Type B pancreatic cell (in vitro differentiated cells): Measurements from ENCODE around the gene RAB37. TPM values are rescaled to one million over a fixed set of nuclear protein-coding genes. Genes with fewer than 3 reads are reported as not detected.

Source experiments
- DNase-seq: peaks from one replicate; pipeline ENCODE4 v3.0.0; 2021; ENCODE audit warnings: mixed read lengths; ENCODE audit not compliant: unreplicated experiment; ENCODE audit errors: extremely low spot score
- H3K27ac Mint-ChIP-seq: 2 replicates; pipeline ENCODE4 v1.8.0; 2021; ENCODE audit warnings: mild to moderate bottlenecking, mixed read lengths
- H3K27me3 Mint-ChIP-seq: 2 replicates; pipeline ENCODE4 v1.8.0; 2021; ENCODE audit warnings: mixed read lengths
- H3K36me3 Mint-ChIP-seq: 2 replicates; pipeline ENCODE4 v1.8.0; 2021; ENCODE audit warnings: mixed read lengths
- H3K4me1 Mint-ChIP-seq: one replicate; pipeline ENCODE4 v1.8.0; 2021; ENCODE audit warnings: mixed read lengths; ENCODE audit not compliant: unreplicated experiment
- H3K4me3 Mint-ChIP-seq: 2 replicates; pipeline ENCODE4 v1.8.0; 2021; ENCODE audit warnings: mild to moderate bottlenecking, mixed read lengths
- H3K9me3 Mint-ChIP-seq: 2 replicates; pipeline ENCODE4 v1.8.0; 2021; ENCODE audit warnings: mixed read lengths
- total RNA-seq: library from RNA; stranded (reverse); gene quantifications from 2 replicates; pipeline ENCODE4 v1.2.1, GENCODE V29; 2021; ENCODE audit warnings: low replicate concordance
- TF ChIP-seq, protein P1 (sequence below): fragments of 200-600 bp; sonication (generic); conservative IDR thresholded peaks from 2 replicates; pipeline ENCODE4 v1.5.0; 2021; ENCODE audit warnings: antibody characterized with exemption, mild to moderate bottlenecking

The RAB37 gene
- total RNA-seq, 1 donor from 2014 or later, result 3.4 TPM

DNA sequence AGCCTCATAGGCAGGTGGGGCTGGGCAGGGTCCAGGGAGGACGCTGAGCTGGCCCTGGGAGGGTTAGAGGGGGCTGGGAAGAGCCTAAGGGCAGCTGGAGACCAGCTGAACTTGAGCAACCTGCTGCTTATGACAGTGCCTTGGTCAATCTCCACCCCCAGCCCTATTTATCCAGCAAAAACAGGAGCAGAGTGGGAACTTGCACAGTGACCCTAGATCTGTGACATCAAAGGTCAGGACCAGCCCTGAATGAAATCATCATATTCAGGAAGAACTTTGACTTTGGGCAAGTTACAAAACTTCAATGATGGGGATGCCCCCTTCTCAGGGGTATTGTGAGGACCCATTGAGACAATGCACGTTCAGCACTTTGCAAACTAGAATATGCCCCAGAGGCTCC is 33.7 kb upstream of the RAB37 start:
- Mint-ChIP-seq H3K27ac (no peak overlapping the region), H3K27me3 (peaks cover 35% of the 10 kb centered on the region), H3K4me1 (no peaks in the 10 kb centered on the region), H3K9me3 (no peaks in the 10 kb centered on the region), H3K4me3 (no peak overlapping the region), H3K36me3 (no peaks in the 10 kb centered on the region)
- TF ChIP-seq, protein P1, sequence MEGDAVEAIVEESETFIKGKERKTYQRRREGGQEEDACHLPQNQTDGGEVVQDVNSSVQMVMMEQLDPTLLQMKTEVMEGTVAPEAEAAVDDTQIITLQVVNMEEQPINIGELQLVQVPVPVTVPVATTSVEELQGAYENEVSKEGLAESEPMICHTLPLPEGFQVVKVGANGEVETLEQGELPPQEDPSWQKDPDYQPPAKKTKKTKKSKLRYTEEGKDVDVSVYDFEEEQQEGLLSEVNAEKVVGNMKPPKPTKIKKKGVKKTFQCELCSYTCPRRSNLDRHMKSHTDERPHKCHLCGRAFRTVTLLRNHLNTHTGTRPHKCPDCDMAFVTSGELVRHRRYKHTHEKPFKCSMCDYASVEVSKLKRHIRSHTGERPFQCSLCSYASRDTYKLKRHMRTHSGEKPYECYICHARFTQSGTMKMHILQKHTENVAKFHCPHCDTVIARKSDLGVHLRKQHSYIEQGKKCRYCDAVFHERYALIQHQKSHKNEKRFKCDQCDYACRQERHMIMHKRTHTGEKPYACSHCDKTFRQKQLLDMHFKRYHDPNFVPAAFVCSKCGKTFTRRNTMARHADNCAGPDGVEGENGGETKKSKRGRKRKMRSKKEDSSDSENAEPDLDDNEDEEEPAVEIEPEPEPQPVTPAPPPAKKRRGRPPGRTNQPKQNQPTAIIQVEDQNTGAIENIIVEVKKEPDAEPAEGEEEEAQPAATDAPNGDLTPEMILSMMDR, result no peak
- DNase-seq, result no peak

DNA sequence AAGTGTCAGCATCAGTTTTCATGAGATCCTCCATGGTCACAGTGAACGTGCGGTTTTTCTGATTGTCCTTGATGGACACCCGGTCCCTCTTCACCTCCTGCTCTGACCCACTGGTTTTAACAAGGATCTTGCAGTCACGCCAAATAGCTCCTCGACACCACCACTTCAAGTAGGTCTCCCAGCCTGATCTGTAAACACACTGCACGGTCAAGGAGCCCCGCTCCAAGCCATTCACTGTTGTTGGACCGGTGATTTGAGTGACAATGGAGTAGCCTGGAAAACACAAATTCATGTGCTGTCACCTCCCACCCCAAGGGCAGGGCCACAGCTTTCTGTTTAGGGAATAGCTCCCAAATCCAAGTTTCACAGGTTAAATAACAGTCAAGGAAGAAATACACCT is 32.5 kb upstream of the RAB37 start:
- Mint-ChIP-seq H3K36me3 (no peaks in the 10 kb centered on the region), H3K27ac (no peak overlapping the region), H3K27me3 (peaks cover 31% of the 10 kb centered on the region), H3K4me3 (no peak overlapping the region), H3K9me3 (no peaks in the 10 kb centered on the region), H3K4me1 (no peaks in the 10 kb centered on the region)
- no peak for DNase-seq
- TF ChIP-seq, protein P1, result no peak

DNA sequence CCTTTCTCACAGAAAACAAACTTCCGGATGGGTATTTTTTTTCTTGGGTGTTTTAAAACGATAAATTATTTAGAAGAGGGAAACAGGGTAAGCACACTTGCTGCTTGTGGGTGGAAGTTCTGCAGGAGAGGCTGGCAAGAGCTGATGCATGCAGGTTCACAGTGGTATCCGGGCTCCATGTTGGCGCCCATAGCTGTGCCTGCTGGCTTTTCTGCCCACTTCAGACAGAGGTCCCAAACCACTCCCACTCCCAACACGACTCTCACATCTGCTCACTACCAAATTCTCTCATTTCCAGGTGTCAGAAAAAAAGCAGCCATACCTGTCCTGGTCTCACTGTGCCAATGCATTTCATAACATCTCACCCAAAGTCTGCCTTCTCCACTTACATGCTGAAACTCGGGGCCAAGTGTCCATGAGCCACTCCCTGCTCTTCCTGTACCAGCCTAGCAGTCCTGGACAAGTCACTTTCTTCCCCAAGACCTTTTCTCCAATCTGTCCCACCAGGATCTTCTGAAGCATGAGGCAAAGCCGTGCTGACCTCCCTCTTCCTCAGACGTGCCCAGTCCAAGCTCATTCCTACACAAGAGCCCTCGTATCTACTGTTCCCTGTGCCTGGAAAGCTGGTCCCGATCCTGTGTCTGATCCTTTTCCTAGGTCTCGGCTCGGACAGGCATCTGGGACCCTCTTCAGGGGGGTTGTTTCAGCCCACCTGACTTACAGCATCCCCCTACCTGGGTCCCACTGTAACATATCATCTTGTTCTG is 25.8 kb upstream of the RAB37 start:
- Mint-ChIP-seq H3K27ac (no peak overlapping the region), H3K27me3 (peaks cover 25% of the 10 kb centered on the region), H3K4me3 (no peak overlapping the region), H3K4me1 (no peaks in the 10 kb centered on the region), H3K9me3 (peaks cover 4% of the 10 kb centered on the region), H3K36me3 (no peaks in the 10 kb centered on the region)
- TF ChIP-seq, protein P1, result no peak
- no peak for DNase-seq

DNA sequence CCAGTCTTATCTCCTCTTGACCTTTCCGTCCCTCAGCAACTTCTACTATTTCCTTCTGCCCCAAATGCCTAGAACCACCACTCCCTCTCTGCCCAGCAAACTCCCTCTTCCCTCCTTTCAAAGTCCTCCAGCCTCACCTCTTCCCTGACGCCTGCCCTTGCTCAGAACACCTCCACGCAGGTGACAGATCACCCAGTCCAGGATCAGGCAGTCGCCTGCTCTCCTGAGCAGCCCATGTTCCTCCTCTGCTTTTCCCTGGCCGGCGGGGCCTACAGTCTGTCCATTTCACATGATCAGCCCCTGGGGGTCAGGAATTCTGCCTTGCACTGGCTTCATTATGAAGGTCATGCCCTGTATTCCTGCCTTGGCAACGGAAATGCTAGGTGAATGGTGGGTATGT is 24.8 kb upstream of the RAB37 start:
- H3K27me3 Mint-ChIP-seq, result peaks cover 20% of the 10 kb centered on the region
- TF ChIP-seq, protein P1, result no peak

DNA sequence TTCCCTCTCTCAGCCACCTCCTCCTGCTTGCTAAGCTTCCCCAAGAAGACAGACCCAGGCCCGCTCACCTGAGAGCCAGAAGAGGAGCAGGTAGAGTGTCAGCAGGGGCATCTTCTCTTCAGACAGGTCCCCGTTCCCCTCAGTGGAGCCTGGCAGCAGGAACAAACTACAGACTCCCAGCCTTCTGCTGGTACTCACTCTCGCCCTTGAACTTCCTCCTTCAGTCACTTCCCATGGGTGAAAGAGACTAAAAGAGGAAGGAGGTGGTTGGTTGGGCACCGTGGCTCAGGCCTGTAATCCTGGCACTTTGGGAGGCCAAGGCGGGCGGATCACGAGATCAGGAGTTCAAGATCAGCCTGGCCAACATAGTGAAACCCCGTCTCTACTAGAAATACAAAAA is 24.3 kb upstream of the RAB37 start, which contains the start of gene CD300LF:
Gene CD300LF (minus strand): TSS at position 168 of the 400 bp plus-strand sequence. CDS start 57 bp downstream, at position 111.
- DNase-seq, result no peak
- H3K27me3 Mint-ChIP-seq, result peaks cover 22% of the 10 kb centered on the region
- no peak within 1 kb of the TSS for H3K27ac Mint-ChIP-seq
- H3K36me3 Mint-ChIP-seq, result no peaks in the 10 kb centered on the region
- H3K4me1 Mint-ChIP-seq, result no peaks in the 10 kb centered on the region
- no peak within 1 kb of the TSS for H3K4me3 Mint-ChIP-seq
- peaks cover 4% of the 10 kb centered on the region for H3K9me3 Mint-ChIP-seq
- TF ChIP-seq, protein P1, result no peak

More for the DNA sequence above, 24.8 kb upstream of the RAB37 start:
- H3K4me3 Mint-ChIP-seq, result no peak overlapping the region
- H3K4me1 Mint-ChIP-seq, result no peaks in the 10 kb centered on the region
- DNase-seq, result no peak
- H3K27ac Mint-ChIP-seq, result no peak overlapping the region
- H3K9me3 Mint-ChIP-seq, result peaks cover 4% of the 10 kb centered on the region
- no peaks in the 10 kb centered on the region for H3K36me3 Mint-ChIP-seq
